SK-N-SH treated with all-trans-retinoic acid at 6 μM for 48 hours (cell line): ENCODE measurements around the gene MMP24OS.

ENCODE experiments used
- ATAC-seq: fragments of 200-7000 bp; cut with Tn5 transposase; 3 replicates; pipeline ENCODE4 v1.9.1; 2020; ENCODE audit warnings: mild to moderate bottlenecking, moderate library complexity
- ARNTL ChIP-seq: fragments of 450-650 bp; formaldehyde crosslinking; IDR thresholded peaks from 2 replicates; pipeline ENCODE4 v1.5.0; 2020; ENCODE audit warnings: low read depth, mild to moderate bottlenecking, moderate library complexity, borderline replicate concordance
- BACH2 ChIP-seq: fragments of 250-450 bp; sonication (Bioruptor Pico); IDR thresholded peaks from 2 replicates; pipeline ENCODE4 v1.9.0; 2021; ENCODE audit warnings: mild to moderate bottlenecking, borderline replicate concordance
- CSDC2 ChIP-seq: fragments of 250-450 bp; sonication (Bioruptor Pico); IDR thresholded peaks from 2 replicates; pipeline ENCODE4 v1.5.0; 2020; ENCODE audit warnings: mild to moderate bottlenecking, moderate library complexity
- CSRNP3 ChIP-seq: fragments of 250-450 bp; sonication (Bioruptor Pico); IDR thresholded peaks from 2 replicates; pipeline ENCODE4 v1.5.1; 2021; ENCODE audit warnings: mild to moderate bottlenecking, moderate library complexity
- ESRRG ChIP-seq: fragments of 250-450 bp; sonication (Bioruptor Pico); IDR thresholded peaks from 2 replicates; pipeline ENCODE4 v1.6.1; 2021; ENCODE audit warnings: mild to moderate bottlenecking
- GLIS3 ChIP-seq: fragments of 250-450 bp; sonication (Bioruptor Pico); IDR thresholded peaks from 2 replicates; pipeline ENCODE4 v1.5.0; 2020; ENCODE audit warnings: mild to moderate bottlenecking, moderate library complexity
- ISL1 ChIP-seq: fragments of 250-450 bp; sonication (Bioruptor Pico); IDR thresholded peaks from 2 replicates; pipeline ENCODE4 v2.1.2; 2022; ENCODE audit warnings: mild to moderate bottlenecking, moderate library complexity
- POU6F1 ChIP-seq: fragments of 250-450 bp; sonication (Bioruptor Pico); IDR thresholded peaks from 2 replicates; pipeline ENCODE4 v1.8.0; 2021; ENCODE audit warnings: low read depth, mild to moderate bottlenecking, moderate library complexity, borderline replicate concordance
- PPARA ChIP-seq: fragments of 250-450 bp; sonication (Bioruptor Pico); IDR thresholded peaks from 2 replicates; pipeline ENCODE4 v1.5.0; 2020; ENCODE audit warnings: mild to moderate bottlenecking, borderline replicate concordance
- RARB ChIP-seq: fragments of 250-450 bp; sonication (Bioruptor Pico); IDR thresholded peaks from 2 replicates; pipeline ENCODE4 v1.8.0; 2021; ENCODE audit warnings: mild to moderate bottlenecking, moderate library complexity
- SNAI2 ChIP-seq: fragments of 250-450 bp; sonication (Bioruptor Pico); IDR thresholded peaks from 2 replicates; pipeline ENCODE4 v1.5.0; 2020; ENCODE audit warnings: mild to moderate bottlenecking, moderate library complexity
- TCF4 ChIP-seq: fragments of 250-450 bp; sonication (Bioruptor Pico); IDR thresholded peaks from 2 replicates; pipeline ENCODE4 v1.8.0; 2021; ENCODE audit warnings: mild to moderate bottlenecking, moderate library complexity, borderline replicate concordance
- TOX ChIP-seq: fragments of 250-450 bp; sonication (Bioruptor Pico); IDR thresholded peaks from 2 replicates; pipeline ENCODE4 v1.8.0; 2021; ENCODE audit warnings: mild to moderate bottlenecking, moderate library complexity, borderline replicate concordance
- TSHZ2 ChIP-seq: fragments of 250-450 bp; sonication (Bioruptor Pico); IDR thresholded peaks from 2 replicates; pipeline ENCODE4 v1.5.0; 2020; ENCODE audit warnings: mild to moderate bottlenecking, moderate library complexity
- ZC3H10 ChIP-seq: fragments of 250-450 bp; sonication (Bioruptor Pico); IDR thresholded peaks from 2 replicates; pipeline ENCODE4 v1.5.1; 2021; ENCODE audit warnings: mild to moderate bottlenecking, moderate library complexity
- ZFP3 ChIP-seq: fragments of 250-450 bp; sonication (Bioruptor Pico); IDR thresholded peaks from 2 replicates; pipeline ENCODE4 v1.5.0; 2020; ENCODE audit warnings: mild to moderate bottlenecking, moderate library complexity
- ZFP30 ChIP-seq: fragments of 450-650 bp; formaldehyde crosslinking; IDR thresholded peaks from 2 replicates; pipeline ENCODE4 v1.5.0; 2022; ENCODE audit warnings: mild to moderate bottlenecking, moderate library complexity
- ZNF565 ChIP-seq: fragments of 450-650 bp; formaldehyde crosslinking; conservative IDR thresholded peaks from 2 replicates; pipeline ENCODE4 v1.5.0; 2020; ENCODE audit warnings: low read depth, mild to moderate bottlenecking, moderate library complexity
- ZNF70 ChIP-seq: fragments of 450-650 bp; formaldehyde crosslinking; IDR thresholded peaks from 2 replicates; pipeline ENCODE4 v1.5.0; 2020; ENCODE audit warnings: mild to moderate bottlenecking, moderate library complexity
- ZNF8 ChIP-seq: fragments of 450-650 bp; formaldehyde crosslinking; IDR thresholded peaks from 2 replicates; pipeline ENCODE4 v1.5.0; 2020; ENCODE audit warnings: mild to moderate bottlenecking, moderate library complexity
- TF ChIP-seq, protein P1 (sequence below): fragments of 250-450 bp; sonication (Bioruptor Pico); IDR thresholded peaks from 2 replicates; pipeline ENCODE4 v1.8.0; 2020; ENCODE audit warnings: mild to moderate bottlenecking, moderate library complexity, borderline replicate concordance

The MMP24OS gene

GRCh38 chr20:35281506-35282101 is 3.7 kb upstream of the MMP24OS start:
- no peak for TF ChIP-seq ESRRG
- no peak for TF ChIP-seq TCF4
- no peak for TF ChIP-seq ZFP3
- no peak for TF ChIP-seq BACH2 (CRISPR knock-in tag)
- TF ChIP-seq GLIS3 (CRISPR knock-in tag): no peak
- no peak for TF ChIP-seq SNAI2 (CRISPR knock-in tag)
- TF ChIP-seq ZFP30 (CRISPR knock-in tag): no peak
- TF ChIP-seq RARB (CRISPR knock-in tag): no peak
- TF ChIP-seq, protein P1, sequence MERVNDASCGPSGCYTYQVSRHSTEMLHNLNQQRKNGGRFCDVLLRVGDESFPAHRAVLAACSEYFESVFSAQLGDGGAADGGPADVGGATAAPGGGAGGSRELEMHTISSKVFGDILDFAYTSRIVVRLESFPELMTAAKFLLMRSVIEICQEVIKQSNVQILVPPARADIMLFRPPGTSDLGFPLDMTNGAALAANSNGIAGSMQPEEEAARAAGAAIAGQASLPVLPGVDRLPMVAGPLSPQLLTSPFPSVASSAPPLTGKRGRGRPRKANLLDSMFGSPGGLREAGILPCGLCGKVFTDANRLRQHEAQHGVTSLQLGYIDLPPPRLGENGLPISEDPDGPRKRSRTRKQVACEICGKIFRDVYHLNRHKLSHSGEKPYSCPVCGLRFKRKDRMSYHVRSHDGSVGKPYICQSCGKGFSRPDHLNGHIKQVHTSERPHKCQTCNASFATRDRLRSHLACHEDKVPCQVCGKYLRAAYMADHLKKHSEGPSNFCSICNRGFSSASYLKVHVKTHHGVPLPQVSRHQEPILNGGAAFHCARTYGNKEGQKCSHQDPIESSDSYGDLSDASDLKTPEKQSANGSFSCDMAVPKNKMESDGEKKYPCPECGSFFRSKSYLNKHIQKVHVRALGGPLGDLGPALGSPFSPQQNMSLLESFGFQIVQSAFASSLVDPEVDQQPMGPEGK: no peak
- no peak for TF ChIP-seq ARNTL (CRISPR knock-in tag)
- no peak for TF ChIP-seq ZNF8 (CRISPR knock-in tag)
- TF ChIP-seq ZNF565 (CRISPR knock-in tag): no peak
- no peak for TF ChIP-seq CSDC2
- TF ChIP-seq ZC3H10 (CRISPR knock-in tag): no peak
- no peak for TF ChIP-seq POU6F1 (CRISPR knock-in tag)
- no peak for TF ChIP-seq PPARA (CRISPR knock-in tag)
- TF ChIP-seq ISL1 (CRISPR knock-in tag): no peak
- TF ChIP-seq, all 23 proteins: peak for 0

GRCh38 chr20:35280523-35280922 is 2.6 kb upstream of the MMP24OS start:
- ATAC-seq: no peak
- TF ChIP-seq ZC3H10 (CRISPR knock-in tag): no peak
- TF ChIP-seq ZNF8 (CRISPR knock-in tag): no peak
- TF ChIP-seq ZNF565 (CRISPR knock-in tag): no peak
- TF ChIP-seq ESRRG: no peak
- no peak for TF ChIP-seq ZFP3
- no peak for TF ChIP-seq ZFP30 (CRISPR knock-in tag)
- TF ChIP-seq POU6F1 (CRISPR knock-in tag): no peak
- no peak for TF ChIP-seq ISL1 (CRISPR knock-in tag)
- no peak for TF ChIP-seq GLIS3 (CRISPR knock-in tag)
- TF ChIP-seq CSRNP3 (CRISPR knock-in tag): no peak
- TF ChIP-seq TSHZ2 (CRISPR knock-in tag): no peak
- no peak for TF ChIP-seq BACH2 (CRISPR knock-in tag)
- no peak for TF ChIP-seq TCF4
- TF ChIP-seq TOX (CRISPR knock-in tag): no peak
- TF ChIP-seq ZNF70: no peak

More at GRCh38 chr20:35281506-35282101, 3.7 kb upstream of the MMP24OS start:
- ATAC-seq: no peak
